HL-60 (cell line): ENCODE data around the gene ANKRD2.

ENCODE experiments used
- GABPA ChIP-seq: IDR thresholded peaks from 2 replicates; pipeline ENCODE4 v1.6.1; 2012; ENCODE audit warnings: low read depth
- POLR2AphosphoS5 ChIP-seq: IDR thresholded peaks from 2 replicates; pipeline ENCODE4 v1.6.1; 2012; ENCODE audit warnings: low read depth
- SPI1 ChIP-seq: IDR thresholded peaks from 2 replicates; pipeline ENCODE4 v1.6.1; 2012; ENCODE audit warnings: low read depth, mild to moderate bottlenecking, borderline replicate concordance
- TF ChIP-seq, protein P1 (sequence below): IDR thresholded peaks from one replicate; pipeline ENCODE4 v1.5.1; 2011; ENCODE audit warnings: low read length, control low read depth, inconsistent platforms; ENCODE audit not compliant: insufficient read depth

GRCh38 chr10:97607095-97607636, 34.6 kb downstream of the ANKRD2 start:
- TF ChIP-seq, protein P1, sequence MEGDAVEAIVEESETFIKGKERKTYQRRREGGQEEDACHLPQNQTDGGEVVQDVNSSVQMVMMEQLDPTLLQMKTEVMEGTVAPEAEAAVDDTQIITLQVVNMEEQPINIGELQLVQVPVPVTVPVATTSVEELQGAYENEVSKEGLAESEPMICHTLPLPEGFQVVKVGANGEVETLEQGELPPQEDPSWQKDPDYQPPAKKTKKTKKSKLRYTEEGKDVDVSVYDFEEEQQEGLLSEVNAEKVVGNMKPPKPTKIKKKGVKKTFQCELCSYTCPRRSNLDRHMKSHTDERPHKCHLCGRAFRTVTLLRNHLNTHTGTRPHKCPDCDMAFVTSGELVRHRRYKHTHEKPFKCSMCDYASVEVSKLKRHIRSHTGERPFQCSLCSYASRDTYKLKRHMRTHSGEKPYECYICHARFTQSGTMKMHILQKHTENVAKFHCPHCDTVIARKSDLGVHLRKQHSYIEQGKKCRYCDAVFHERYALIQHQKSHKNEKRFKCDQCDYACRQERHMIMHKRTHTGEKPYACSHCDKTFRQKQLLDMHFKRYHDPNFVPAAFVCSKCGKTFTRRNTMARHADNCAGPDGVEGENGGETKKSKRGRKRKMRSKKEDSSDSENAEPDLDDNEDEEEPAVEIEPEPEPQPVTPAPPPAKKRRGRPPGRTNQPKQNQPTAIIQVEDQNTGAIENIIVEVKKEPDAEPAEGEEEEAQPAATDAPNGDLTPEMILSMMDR: no peak
- no peak for TF ChIP-seq GABPA
- no peak for TF ChIP-seq POLR2AphosphoS5
- no peak for TF ChIP-seq SPI1
